HG02884 (cell line): Measurements from ENCODE around the gene CIITA.
"Not testable (repeated sequence)": the region's sequence is repeated elsewhere in the genome, so short reads cannot be mapped to it uniquely, and the experiment has no call there.

Experiments used
- ATAC-seq: cut with Tn5 transposase; IDR thresholded peaks from one replicate; pipeline ENCODE4 v1.9.1; 2021; ENCODE audit warnings: mild to moderate bottlenecking, moderate library complexity; ENCODE audit not compliant: unreplicated experiment

The CIITA gene

GRCh38 chr16:10876799-10877341 lies at the start of gene CIITA:
Gene CIITA (plus strand): TSS chr16:10877202. CDS start chr16:10877331, 129 bp downstream.
- peak; percentile 51 for ATAC-seq

GRCh38 chr16:10827691-10828341 lies 49.2 kb upstream of the CIITA start:
- ATAC-seq: no peak

GRCh38 chr16:10828851-10829366 lies 48.1 kb upstream of the CIITA start:
- ATAC-seq: no peak

GRCh38 chr16:10829390-10830098 lies 47.5 kb upstream of the CIITA start:
- not testable (repeated sequence) for ATAC-seq

- not testable (repeated sequence) for ATAC-seq
Measured at GRCh38 chr16:10830240-10830639, 46.8 kb upstream of the CIITA start.

- ATAC-seq: no peak
Measured at GRCh38 chr16:10831894-10832886, 44.8 kb upstream of the CIITA start.

- no peak for ATAC-seq
Measured at GRCh38 chr16:10833271-10833670, 43.7 kb upstream of the CIITA start.

GRCh38 chr16:10834130-10834529 lies 42.9 kb upstream of the CIITA start:
- ATAC-seq: no peak

GRCh38 chr16:10834766-10835165 lies 42.2 kb upstream of the CIITA start:
- ATAC-seq: no peak

- ATAC-seq: no peak
Measured at GRCh38 chr16:10835281-10835931, 41.6 kb upstream of the CIITA start.

- no peak for ATAC-seq
Measured at GRCh38 chr16:10836174-10836853, 40.7 kb upstream of the CIITA start.

GRCh38 chr16:10838621-10839278 lies 38.3 kb upstream of the CIITA start:
- ATAC-seq: no peak

- ATAC-seq: no peak
Measured at GRCh38 chr16:10839279-10839666, 37.7 kb upstream of the CIITA start.

GRCh38 chr16:10840703-10841102 lies 36.3 kb upstream of the CIITA start:
- no peak for ATAC-seq

- no peak for ATAC-seq
Measured at GRCh38 chr16:10846213-10846998, 30.6 kb upstream of the CIITA start.

GRCh38 chr16:10847176-10847575 lies 29.8 kb upstream of the CIITA start:
- ATAC-seq: no peak

GRCh38 chr16:10849736-10850477 lies 27.1 kb upstream of the CIITA start:
- ATAC-seq: no peak

- ATAC-seq: no peak
Measured at GRCh38 chr16:10850478-10850850, 26.5 kb upstream of the CIITA start.
